ENCODE measurements around the gene PPIP5K1. TPM values are rescaled to one million over a fixed set of nuclear protein-coding genes. Genes with fewer than 3 reads are reported as not detected.

PPIP5K1 gene
- total and polyA plus RNA-seq, 2 of the 4 experiments (the other 2 are of a cell fraction): 12.7 to 14.2 TPM

DNA sequence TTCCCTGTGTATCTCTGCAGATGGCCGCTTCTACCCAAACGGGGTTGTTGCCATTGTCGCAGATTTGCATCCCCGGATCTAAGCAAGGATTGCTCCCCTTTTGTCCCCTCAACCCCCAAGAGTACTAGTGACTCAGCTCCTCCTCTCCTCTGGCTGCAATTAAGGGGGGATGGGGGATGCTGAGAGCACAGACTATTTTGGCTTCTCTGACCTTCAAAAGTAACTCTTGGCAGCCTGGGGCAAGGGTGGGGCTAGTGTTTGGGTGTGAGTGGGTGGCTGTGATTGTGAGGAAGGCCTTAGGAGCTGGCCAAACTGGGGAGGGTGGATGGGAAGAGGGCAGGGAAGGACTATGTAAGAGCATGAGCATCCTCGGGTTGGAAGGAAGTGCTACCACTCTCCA lies 73.8 kb downstream of the PPIP5K1 start:
- Histone ChIP-seq H3K27ac (ENCODE audit: insufficient read depth, low read length) (peak overlapping the region; percentile 81), H3K9ac (ENCODE audit: low read depth, low read length) (peak overlapping the region; percentile 47), H3K9me3 (ENCODE audit: control insufficient read depth, insufficient read depth, low read length) (no peaks in the 10 kb centered on the region), H3K79me1 (ENCODE audit: low read depth in 1 of 2, low read length in 2 of 2) (peaks cover 26 to 59% of the 10 kb centered on the region in 2 experiments), H2BK5ac (ENCODE audit: low read depth, low read length, poor library complexity, severe bottlenecking) (peak overlapping the region; percentile 85), H3K18ac (ENCODE audit: low read depth, low read length) (peak overlapping the region; percentile 58), H2BK15ac (ENCODE audit: low read depth, low read length) (peak overlapping the region; percentile 68; the same call in 2 of the 3 replicates), H3K4me1 (ENCODE audit: control insufficient read depth, insufficient read depth, low read length) (peaks cover 22% of the 10 kb centered on the region), H4K20me1 (ENCODE audit: insufficient read depth, low read length) (peaks cover 24% of the 10 kb centered on the region), H3K27me3 (ENCODE audit: control insufficient read depth, insufficient read depth, low read length) (no peaks in the 10 kb centered on the region), H3K56ac (ENCODE audit: extremely low read depth, insufficient read depth, low read length) (peak overlapping the region; percentile 77), H4K5ac (ENCODE audit: low read depth, low read length) (peak overlapping the region; percentile 23), H2AK5ac (ENCODE audit: low read depth, low read length) (peak overlapping the region; percentile 79), H3K23ac (ENCODE audit: low read depth, low read length) (peak overlapping the region; percentile 78), H2BK120ac (ENCODE audit: low read depth, low read length) (peak overlapping the region; percentile 95), H2BK20ac (ENCODE audit: low read depth, low read length) (peak overlapping the region; percentile 84), H3K4me2 (ENCODE audit: low read depth, low read length) (peak overlapping the region; percentile 74), H4K8ac (ENCODE audit: low read depth in 2 of 2, low read length in 2 of 2) (peak overlapping the region; percentile 20 to 91; a peak in 3 of 4 replicates), H3K4ac (ENCODE audit: low read depth, low read length) (peak overlapping the region; percentile 91), H3K36me3 (ENCODE audit: control insufficient read depth, insufficient read depth, low read length) (peaks cover 7% of the 10 kb centered on the region), H2AK9ac (replicated peaks; ENCODE audit: low read depth, low read length, poor library complexity) (peak overlapping the region; percentile 74), H2AFZ (replicated peaks; ENCODE audit: low read length, poor library complexity) (peak overlapping the region; percentile 73), H3K14ac (replicated peaks; ENCODE audit: low read depth, low read length) (peak overlapping the region; percentile 90), H3K9me1 (ENCODE audit: insufficient read depth, low read length) (peaks cover 30% of the 10 kb centered on the region), H4K91ac (ENCODE audit: insufficient read depth, low read depth, low read length) (peak overlapping the region; percentile 74), H3K4me3 (ENCODE audit: insufficient read depth, low read depth, low read length) (peak overlapping the region; percentile 79; the same call in 1 of the 2 replicates)
- intact Hi-C loops (cut with micrococcal nuclease): loop anchor here (2.0 to 10.0 kb wide), 2 partner anchors 23 to 259 kb away; partner anchors contain the start of genes ELL3 and TP53BP1
- in situ Hi-C loops (cut with MboI; ENCODE audit: low sequenced_read_pairs): no loop called here
- POLR2A ChIA-PET (ENCODE audit: unreplicated experiment): no interaction called here
- DNase-seq (no peak), ATAC-seq (ENCODE audit: low read depth) (peak; percentile 7)
- dilution Hi-C loops (cut with HindIII; ENCODE audit: low sequenced_read_pairs, unreplicated experiment): no loop called here
- CTCF ChIA-PET: interaction anchor here (1.5 kb wide), 1 partner anchor 75 kb away, joined by 5 read pairs; no protein-coding TSS in a partner anchor
- TF ChIP-seq MXI1 (IDR thresholded peaks at IDR 0.05; ENCODE audit: borderline replicate concordance, low read depth, low read length) (no peak), BHLHE40 (IDR thresholded peaks at IDR 0.05; ENCODE audit: low read depth, low read length) (no peak), POLR2A (IDR thresholded peaks at IDR 0.05; ENCODE audit: low read depth, low read length) (no peak), CEBPB (IDR thresholded peaks at IDR 0.05; ENCODE audit: low read depth, low read length) (no peak), NFE2L2 (IDR thresholded peaks at IDR 0.05; ENCODE audit: low read depth, low read length) (no peak), RFX5 (IDR thresholded peaks at IDR 0.05; ENCODE audit: low read depth, low read length) (no peak), MAFK (IDR thresholded peaks at IDR 0.05; ENCODE audit: low read depth, low read length) (no peak), RCOR1 (IDR thresholded peaks at IDR 0.05; ENCODE audit: insufficient replicate concordance, low read length) (no peak), FOS (IDR thresholded peaks at IDR 0.05; ENCODE audit: low read depth, low read length) (no peak), CHD1 (IDR thresholded peaks at IDR 0.05; ENCODE audit: low read depth, low read length) (no peak), RAD21 (IDR thresholded peaks at IDR 0.05; ENCODE audit: low read length) (no peak), SMC3 (IDR thresholded peaks at IDR 0.05; ENCODE audit: low read depth, low read length) (no peak), MAZ (IDR thresholded peaks at IDR 0.05; ENCODE audit: borderline replicate concordance, low read depth, low read length) (no peak)
- TF ChIP-seq, protein P1, sequence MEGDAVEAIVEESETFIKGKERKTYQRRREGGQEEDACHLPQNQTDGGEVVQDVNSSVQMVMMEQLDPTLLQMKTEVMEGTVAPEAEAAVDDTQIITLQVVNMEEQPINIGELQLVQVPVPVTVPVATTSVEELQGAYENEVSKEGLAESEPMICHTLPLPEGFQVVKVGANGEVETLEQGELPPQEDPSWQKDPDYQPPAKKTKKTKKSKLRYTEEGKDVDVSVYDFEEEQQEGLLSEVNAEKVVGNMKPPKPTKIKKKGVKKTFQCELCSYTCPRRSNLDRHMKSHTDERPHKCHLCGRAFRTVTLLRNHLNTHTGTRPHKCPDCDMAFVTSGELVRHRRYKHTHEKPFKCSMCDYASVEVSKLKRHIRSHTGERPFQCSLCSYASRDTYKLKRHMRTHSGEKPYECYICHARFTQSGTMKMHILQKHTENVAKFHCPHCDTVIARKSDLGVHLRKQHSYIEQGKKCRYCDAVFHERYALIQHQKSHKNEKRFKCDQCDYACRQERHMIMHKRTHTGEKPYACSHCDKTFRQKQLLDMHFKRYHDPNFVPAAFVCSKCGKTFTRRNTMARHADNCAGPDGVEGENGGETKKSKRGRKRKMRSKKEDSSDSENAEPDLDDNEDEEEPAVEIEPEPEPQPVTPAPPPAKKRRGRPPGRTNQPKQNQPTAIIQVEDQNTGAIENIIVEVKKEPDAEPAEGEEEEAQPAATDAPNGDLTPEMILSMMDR (conservative IDR thresholded peaks at IDR 0.05; ENCODE audit: low read depth, low read length): no peak
- TF ChIP-seq, protein P2, sequence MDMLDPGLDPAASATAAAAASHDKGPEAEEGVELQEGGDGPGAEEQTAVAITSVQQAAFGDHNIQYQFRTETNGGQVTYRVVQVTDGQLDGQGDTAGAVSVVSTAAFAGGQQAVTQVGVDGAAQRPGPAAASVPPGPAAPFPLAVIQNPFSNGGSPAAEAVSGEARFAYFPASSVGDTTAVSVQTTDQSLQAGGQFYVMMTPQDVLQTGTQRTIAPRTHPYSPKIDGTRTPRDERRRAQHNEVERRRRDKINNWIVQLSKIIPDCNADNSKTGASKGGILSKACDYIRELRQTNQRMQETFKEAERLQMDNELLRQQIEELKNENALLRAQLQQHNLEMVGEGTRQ (IDR thresholded peaks at IDR 0.05; ENCODE audit: low read depth, low read length): no peak
- TF ChIP-seq, protein P3, sequence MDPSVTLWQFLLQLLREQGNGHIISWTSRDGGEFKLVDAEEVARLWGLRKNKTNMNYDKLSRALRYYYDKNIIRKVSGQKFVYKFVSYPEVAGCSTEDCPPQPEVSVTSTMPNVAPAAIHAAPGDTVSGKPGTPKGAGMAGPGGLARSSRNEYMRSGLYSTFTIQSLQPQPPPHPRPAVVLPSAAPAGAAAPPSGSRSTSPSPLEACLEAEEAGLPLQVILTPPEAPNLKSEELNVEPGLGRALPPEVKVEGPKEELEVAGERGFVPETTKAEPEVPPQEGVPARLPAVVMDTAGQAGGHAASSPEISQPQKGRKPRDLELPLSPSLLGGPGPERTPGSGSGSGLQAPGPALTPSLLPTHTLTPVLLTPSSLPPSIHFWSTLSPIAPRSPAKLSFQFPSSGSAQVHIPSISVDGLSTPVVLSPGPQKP (IDR thresholded peaks at IDR 0.05; ENCODE audit: borderline replicate concordance, low read depth, low read length): no peak
- no TSS peak for BruUV-seq (replicated peaks)
- no CpG with 5 or more reads among the region's 5 CpGs for WGBS, 2 experiments (ENCODE audit: extremely low coverage in 2 of 2, insufficient read length in 1 of 2)
